HUDEP-2 (cell line): ENCODE measurements around the gene ARHGEF28.

Experiments
- DNase-seq, 76 experiments: peaks; one replicate each; lab custom pipeline; 2025; ENCODE audit not compliant: unreplicated experiment in 76 of 76; lab: John Stamatoyannopoulos, UW

The ARHGEF28 gene

DNA sequence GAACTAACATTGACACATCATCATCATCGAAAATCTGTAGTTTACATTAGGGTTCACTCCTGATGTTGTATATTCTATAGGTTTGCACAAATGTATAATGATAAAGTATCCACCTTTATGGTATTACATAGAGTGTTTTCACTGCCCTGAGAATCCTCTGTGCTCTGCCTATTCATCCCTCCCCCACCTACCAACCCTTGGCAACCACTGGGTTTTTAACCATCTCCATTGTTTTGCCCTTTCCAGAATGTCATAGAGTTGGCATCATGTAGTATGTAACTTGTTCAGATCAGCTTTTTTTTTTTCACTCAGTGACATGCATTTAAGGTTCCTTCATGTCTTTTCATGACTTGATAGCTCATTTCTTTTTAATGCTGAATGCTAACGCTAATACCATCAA, 106.0 kb downstream of the ARHGEF28 start:
- DNase-seq, result no peak

DNA sequence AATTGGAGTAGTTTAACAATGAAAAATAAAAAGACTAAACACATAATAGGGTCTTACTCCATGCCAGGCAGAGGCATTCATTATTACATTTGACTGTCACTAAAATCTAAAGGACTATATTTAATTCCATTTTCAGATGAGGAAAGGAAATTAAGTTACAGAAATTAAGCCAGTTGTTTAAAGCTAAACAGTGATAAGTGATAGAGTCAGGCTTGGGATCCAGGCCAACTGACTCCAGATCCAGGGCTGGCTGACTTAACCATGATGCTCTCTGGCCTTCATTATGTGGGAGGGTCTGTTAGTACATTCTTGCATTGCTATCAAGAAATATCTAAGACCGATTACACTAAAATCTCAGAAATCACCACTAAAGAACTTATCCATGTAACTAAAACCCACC, 107.2 kb downstream of the ARHGEF28 start:
- DNase-seq, result no peak

DNA sequence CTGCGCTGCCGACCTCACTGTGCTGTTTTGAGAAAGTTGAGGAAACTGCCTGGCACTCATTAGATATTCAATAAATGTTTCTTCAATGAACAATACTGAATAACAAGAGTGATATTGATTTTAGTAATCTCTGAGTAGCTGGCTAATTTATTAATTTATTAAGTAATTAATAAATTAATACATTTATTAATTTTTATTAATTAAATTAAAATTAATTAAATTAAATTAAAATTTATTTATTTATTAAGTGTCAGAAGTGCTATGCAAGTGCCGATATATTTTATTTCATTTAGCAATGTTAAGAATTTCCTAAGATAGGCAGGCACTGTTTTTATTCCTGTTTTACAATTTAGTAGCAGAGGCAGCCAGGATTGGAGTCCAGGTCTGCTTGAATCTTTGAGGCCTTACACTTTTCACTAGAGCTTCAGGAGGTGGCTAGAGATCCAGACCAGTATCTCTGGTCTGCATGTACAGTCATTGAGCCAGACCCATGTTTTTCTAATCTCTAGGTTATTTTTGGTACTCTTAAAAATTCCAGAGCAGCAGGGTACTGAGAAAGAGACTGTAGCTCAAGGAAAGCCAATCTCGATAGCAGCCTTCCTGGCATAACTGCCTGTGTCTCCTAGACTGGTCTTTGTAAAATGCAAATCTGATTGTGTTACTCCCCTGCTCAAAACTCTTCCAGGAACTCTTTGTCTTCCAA, 109.2 kb downstream of the ARHGEF28 start:
- no peak for DNase-seq

DNA sequence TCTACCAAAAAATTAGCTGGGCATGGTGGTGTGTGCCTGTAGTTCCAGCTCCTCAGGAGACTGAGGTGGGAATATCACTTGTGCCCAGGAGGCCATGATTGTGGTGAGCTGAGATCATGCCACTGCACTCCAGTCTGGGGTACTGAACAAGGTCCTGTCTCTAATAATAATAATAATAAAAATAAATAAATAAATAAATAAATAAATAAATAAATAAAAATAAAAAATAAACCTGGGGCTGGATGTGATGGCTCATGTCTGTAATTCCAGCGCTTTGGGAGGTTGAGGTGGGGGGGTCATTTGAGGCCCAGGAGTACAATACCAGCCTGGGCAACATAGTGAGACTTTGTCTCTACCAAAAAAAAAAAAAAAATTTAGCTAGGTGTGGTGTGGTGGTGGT, 113.7 kb downstream of the ARHGEF28 start:
- DNase-seq, result no peak

DNA sequence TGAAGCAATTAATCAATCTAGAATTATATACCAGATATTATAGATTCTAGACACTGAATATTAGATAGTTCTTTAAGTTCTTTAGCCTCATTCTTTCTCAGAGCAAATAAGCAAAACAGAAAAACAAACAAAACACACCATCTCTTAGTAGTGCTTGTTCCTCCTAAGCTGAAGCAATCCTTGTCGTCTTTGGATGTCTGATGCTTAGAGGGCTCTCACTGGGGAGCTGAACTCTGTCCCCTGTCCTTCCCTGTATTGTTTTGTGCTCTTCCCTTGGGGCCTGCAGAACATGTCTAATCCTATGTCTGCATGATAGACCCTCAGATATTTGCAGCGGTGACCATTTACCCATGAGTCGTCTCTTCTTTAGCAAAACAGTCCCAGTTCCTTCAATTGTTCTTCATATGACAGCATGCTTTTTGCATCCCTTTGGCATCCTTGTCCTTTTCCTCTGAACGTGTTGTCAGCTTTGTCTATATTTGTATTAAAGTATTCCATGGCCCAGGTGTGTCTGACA, 114.3 kb downstream of the ARHGEF28 start:
- no peak for DNase-seq

DNA sequence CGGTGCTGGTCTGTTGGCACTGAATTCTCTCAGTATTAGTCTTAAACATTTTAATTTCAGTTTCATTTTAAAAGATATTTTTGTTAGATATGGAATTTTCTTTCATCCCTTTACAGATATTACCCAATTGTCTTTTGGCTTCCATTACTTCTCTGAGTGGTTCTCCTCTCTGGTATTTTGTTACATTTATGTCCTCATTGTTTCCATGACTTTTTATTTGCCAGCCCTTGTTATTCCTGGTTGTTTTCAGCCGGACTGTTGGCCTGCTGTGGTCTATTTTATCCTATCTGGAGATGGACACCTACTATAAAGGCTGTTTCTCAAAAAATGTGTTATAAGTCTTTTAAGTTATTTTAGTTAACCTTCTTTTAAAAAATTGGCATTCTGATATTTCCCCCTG, 117.2 kb downstream of the ARHGEF28 start:
- no peak for DNase-seq

DNA sequence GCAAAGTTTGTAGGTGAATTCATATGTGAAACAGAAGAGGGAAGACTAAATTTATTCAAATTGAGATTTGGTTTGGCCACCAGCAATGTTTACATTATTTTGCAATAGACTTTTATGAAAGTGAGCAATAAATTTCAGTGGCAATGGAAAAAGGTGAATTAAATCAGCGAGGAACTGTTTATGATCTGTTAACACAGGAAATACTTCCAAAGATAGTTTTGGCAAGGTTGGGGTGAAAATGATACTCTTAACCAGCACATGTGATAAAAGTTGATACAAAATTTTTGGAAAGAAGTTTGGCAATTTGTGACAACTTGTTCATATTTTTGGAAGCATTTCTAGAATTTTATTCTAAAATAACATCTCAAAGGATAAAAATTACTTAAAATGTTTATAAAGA, 119.8 kb downstream of the ARHGEF28 start:
- no peak for DNase-seq

DNA sequence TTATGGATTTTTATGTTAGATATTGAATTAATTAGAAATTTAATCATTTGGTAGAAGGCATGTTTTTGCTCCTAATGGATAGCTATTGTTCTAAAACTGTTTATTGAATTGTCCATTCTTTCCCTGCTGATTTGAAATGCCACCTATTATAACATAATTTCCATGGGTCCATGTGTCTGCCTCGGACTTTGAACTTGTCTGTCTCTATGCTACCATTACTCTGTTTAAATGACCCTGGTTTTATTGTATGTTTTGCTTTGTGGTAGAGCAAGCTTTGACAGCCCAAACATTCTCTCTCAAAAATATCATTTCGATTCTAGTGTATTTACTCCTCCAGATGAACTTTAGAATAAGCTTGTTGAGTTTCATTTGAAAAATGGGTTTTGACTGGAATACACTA, 120.6 kb downstream of the ARHGEF28 start:
- DNase-seq, result no peak

DNA sequence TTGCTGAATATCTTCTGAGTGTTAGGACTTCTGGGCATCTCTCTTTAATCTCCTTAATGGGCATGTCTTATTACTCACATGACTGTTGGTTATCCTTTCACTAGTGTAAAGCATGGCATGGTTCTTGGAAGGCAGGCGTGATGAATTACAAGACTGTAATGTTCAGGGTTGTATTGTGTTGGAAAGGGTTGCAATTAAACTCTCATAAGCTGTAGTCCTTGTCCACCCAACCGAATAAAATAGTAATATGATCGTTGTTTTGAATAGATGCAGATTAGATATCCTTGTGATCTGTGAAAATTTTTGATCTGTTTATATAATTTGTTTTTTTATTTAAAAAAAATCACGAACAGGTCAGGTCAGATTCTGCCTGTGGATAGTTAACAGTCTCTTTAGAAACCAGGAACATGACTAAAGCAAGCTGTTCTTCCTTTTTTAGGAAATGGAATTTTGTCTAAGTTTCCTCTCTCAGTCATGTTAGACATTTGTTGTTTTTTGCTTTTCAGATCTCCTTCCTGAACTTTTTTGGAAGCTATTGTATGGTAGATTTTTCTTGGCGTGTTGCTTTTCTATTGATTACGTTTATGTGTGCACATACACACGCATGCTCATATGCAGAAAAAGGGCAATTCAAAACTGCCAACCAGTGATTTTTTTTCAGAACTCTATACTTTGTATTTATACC, 121.8 kb downstream of the ARHGEF28 start:
- no peak for DNase-seq

DNA sequence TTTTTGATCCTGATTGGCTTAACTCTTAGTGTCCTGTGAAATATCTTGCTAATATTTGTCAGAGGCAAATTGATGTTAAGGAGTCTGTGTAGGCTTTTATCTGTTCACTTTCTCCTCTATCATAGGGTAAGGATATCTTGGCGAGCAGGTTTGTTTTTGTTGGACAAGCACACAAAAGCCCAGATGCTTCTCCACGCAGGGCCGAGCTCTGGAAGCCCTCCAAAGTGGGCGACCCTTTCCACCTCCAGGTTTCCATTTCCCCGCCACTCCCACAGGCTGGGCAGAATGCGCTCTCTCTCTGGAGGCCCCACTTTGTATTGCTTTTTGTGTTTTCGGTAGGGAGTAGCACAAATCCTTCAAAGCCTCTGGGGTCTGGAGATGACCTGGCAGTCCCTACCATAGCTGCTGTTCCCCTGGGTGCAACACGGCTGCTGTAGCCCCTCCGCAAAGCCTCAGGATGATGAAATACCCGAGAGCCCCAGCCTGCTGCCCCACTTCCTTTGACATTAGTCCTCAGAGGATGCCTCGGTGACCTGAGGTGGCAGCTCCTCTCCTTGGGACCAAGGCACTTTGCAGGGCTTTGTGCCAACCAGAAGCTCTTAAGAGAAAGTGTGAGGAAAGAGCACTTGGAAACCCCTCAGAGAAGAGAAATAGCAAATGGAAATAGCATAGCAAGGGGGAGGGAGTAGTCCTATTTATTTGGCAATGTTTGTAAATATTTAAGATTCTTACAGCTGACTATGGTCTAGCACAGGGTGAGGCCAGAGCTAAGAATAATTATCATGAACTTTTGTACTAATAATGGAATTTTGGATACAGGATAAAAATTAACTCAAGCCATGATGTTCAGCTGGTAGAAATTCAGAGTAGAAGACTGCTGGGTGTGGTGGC, 122.8 kb downstream of the ARHGEF28 start:
- DNase-seq, result no peak

DNA sequence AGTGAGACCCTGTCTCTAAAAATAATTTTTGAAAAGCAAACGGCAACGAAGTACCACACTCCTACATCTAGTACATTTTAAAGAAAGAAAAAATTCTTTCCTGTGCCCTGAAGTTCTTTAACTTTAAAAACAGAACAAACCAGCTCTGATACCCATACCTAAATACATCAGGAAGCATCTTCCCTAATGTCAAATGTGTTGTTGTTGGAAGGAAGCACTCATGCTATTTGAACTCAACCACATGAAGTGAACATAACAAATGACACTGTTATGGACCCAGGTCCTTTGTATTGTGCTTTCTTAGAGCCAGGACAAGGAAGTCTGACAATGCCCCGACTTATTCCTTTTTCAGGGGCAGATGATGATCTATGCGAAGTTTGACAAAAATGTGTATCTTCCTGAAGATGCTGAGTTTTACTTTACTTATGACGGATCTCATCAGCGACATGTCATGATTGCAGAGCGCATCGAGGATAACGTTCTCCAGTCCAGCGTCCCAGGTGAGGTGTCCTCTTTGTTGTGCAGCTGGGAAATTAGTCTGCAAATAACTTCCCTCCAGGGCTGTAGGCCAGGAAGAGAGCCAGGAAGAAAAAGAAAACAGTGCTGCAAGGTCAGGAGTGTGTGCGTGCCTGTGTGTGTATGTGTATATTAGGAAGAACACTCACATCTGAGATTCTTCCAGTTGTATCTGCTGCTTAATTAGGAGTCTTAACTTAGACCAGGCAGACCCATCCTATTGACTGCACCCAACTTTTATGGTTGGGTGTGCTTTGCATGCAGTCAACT, 123.7 kb downstream of the ARHGEF28 start:
- no peak for DNase-seq

DNA sequence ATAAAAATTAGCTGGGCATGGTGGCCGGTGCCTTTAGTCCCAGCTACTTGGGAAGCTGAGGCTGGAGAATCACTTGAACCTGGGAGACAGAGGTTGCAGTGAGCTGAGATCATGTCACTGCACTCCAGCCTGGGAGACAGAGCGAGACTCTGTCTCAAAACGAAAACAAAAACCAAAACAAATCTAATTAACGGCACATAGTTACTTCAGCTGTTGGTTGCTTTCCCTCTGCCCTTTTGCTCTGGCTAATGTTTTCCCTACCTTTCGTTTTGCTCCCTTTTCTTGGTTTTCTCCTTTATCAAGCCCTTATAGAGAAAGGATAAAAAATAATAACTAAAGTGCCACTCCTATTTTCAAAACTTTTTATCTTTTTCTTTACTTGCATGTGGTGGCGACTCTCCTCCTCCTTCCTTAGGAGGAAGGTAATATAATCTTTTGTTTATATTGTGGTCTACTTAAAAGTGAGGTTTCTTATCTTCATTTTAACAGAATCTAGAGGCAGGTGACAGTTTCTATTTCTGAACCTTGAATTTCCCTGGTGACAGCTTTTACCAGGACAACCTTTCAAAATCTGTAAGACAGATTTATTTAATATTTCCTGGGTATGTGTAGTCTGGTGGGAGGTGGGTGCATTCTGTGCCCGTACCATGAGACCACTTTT, 125.4 kb downstream of the ARHGEF28 start:
- no peak for DNase-seq

DNA sequence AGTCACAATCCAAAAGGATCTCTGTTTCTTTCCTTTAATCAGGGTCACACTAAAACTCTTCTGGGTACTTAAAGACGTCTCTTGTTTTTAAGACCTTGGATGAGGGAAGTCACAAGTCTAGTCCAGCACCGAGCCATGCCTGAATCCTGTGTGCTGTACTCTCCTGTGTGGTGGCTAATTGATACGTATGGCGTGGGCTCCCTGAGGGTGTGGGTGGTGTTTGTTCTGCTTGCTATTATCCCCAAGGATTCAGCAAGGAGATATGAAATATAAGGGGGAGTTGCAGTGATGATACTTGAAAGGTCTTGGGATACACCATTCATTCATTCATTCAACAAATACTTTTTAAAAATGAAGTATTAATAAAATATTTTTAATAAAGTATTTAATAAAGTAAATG, 128.3 kb downstream of the ARHGEF28 start:
- no peak for DNase-seq

DNA sequence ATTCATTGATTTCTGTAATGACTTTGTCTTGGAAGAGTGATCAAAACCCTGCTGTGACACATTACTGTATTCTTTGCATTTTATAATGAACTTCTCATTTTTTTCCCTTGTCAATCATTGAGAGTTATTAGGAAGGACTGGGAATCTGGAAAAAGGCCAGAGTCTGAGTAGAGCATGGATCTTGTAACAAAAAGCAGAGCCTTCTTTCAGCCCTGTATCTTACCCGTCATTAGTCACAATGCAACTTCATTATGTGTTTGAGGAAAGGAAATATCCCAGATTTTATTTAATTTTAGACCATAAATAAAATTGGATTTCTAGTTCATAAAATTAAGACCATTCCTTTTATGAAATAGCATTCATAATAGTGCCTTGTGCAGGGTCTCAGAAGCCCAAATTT, 131.4 kb downstream of the ARHGEF28 start:
- no peak for DNase-seq

DNA sequence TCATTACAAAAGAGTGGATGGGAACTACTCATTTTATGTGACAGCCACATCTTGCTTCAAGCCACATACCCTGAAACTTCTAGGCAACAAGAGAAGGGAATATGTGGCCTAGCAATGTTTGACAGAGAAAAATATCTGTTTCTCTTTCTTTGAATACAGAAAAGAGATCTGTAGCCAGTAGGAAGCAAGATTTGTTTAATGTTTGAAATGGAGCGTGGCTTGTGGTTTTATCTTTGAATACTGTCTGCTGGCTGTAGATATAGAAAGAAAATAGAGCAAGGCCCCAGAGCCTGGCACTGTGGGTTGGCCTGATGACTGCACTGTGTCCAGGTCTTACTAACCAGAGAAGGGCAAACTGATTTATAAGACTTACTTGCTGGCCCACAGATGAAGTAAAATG, 133.8 kb downstream of the ARHGEF28 start:
- no peak for DNase-seq

DNA sequence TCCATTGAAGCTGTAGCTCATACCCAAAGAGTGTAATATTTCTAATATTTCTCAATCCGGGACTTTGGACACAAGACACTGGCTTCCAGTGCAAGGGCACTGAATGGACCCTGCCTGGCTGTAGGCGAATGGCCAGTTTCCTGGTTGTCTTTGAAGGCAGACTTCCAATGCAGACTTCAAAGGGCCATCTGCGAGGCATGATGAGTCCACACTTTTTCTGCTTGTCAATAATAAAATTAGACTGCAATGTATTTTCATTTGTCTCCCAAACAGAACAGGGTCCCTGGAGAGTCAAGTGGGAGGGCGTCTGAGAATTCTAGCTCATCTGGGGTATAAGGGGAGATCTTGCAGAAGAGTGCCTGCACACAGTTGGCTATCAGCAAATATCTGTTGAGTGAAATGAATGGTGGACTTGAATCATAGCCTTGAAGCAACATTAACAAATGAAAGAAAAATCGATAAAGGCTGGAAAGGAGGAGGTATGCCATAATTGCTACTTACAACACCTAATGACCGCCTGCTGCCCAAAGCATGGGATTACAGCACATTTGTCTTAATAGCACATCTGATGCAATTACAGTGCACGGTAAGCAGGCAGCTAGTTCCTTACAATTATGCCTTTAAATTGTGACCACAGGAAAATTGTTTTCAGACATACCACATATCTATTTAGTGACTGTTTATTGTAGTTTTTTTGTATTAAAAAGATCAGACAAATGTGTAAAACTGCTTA, 137.5 kb downstream of the ARHGEF28 start:
- DNase-seq, result no peak

DNA sequence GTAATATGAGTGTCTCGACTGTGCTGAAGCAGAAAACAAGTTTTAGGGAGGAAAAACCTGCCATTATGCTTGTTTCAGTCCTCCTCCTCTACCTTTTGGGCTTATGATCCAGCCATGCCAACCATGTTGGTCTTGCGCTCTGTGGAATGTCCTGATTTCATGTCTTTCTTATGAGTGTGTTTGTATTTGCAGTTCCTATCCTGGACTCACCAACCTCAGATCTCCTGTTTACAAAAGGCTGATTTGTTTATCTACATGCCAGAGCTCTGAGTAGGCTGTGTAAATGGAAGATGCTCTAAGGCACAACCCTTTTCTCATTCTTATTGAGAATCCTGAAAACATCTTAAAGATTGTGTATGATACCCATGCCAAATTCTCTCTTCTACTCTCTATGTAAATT, 138.6 kb downstream of the ARHGEF28 start:
- DNase-seq, result no peak

DNA sequence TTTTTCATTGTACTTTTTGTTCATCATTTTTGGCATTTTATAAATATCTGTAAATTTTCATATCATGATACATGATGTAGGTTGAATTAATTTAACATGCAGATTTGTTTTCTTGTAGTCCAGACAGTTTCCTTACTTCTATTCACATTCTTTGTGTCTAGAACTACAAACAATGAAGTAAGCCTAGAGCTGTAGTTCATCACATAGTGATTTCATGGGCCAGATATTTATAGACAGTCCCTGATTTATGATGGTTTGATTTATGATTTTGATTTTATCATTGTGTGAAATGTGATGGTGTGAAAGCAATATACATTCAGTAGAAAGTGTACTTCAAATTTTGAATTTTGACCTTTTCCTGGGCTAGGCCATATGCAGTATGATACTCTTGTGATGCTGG, 139.0 kb downstream of the ARHGEF28 start:
- no peak for DNase-seq

DNA sequence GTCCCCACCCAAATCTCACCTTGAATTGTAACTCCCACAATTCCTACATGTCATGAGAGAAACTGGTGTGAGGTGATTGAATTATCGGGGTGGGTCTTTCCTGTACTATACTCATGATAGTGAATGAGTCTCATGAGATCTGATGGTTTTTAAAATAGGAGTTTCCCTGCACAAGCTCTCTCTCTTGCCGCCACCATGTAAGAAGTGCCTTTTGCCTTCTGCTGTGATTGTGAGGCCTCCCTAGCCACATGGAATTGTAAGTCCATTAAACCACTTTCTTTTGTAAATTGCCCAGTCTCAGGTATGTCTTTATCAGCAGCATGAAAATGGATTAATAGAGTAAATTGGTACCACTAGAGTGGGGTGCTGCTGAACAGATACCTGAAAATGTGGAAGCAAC, 140.9 kb downstream of the ARHGEF28 start:
- no peak for DNase-seq
